SK-MEL-5 (cell line): ENCODE measurements around the gene POLRMT. TPM values are rescaled to one million over a fixed set of nuclear protein-coding genes. Genes with fewer than 3 reads are reported as not detected.
A peak's percentile ranks its signal among the peaks of the same experiment; 100 is the strongest.

Experiments used
- DNase-seq: peaks from one replicate; pipeline ENCODE4 v3.0.0-alpha.2; 2016; ENCODE audit warnings: low read depth, low spot score
- in situ Hi-C: cut with HindIII; loops from 2 replicates; pipeline ENCODE4 v1.10.0; 2016; ENCODE audit warnings: low sequenced_read_pairs, high pct_unique_total_duplicates, low pct_unique_long_range_greater_than_20kb
- total RNA-seq: library from RNA; depleted of rRNA; stranded (reverse); fragments of >200 nt; shearing (Covaris generic); gene quantifications from 2 replicates; pipeline ENCODE4 v1.2.3, GENCODE V29; 2014

Gene POLRMT
- total RNA-seq, 1 experiment from 2014 or later: 29.0 TPM

- DNase-seq: no peak
- in situ Hi-C loops: no loop called here
Measured at GRCh38 chr19:579111-579841, 54.1 kb downstream of the POLRMT start.

DNA sequence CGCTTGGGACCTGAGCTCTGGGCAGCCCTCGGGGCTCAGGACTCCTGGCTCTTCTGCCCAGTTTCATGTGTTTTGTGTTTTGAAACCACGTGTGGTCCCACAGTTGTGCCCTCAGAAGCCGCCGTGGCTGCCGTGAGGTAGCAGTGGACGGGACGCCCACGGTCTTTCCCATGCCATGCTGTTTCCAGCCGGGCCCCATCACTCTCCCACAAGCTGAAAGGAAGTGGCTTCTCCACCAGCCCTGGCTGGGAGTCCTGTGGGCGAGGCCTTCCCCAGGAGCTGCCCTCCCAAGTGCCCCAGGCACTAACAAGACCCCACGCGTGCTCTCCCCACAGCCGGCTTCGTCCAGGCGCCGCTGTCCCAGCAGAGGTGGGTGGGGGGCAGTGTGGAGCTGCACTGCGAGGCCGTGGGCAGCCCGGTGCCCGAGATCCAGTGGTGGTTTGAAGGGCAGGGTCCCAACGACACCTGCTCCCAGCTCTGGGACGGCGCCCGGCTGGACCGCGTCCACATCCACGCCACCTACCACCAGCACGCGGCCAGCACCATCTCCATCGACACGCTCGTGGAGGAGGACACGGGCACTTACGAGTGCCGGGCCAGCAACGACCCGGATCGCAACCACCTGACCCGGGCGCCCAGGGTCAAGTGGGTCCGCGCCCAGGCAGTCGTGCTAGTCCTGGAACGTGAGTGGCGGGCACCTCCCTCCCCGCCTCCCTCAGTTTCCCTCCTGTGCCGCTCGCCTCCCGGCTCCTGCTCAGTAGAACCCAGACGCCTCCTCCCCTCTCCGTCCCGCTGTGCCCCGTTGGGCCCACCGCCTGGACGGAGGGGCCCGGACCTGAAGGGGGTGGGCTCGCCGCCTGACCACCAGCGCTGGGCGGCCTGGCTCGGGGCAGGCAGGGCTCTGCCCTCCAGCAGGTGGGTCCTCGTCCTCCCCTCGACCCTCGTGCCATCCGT, 55.6 kb downstream of the POLRMT start:
- no peak for DNase-seq
- in situ Hi-C loops: no loop called here

DNA sequence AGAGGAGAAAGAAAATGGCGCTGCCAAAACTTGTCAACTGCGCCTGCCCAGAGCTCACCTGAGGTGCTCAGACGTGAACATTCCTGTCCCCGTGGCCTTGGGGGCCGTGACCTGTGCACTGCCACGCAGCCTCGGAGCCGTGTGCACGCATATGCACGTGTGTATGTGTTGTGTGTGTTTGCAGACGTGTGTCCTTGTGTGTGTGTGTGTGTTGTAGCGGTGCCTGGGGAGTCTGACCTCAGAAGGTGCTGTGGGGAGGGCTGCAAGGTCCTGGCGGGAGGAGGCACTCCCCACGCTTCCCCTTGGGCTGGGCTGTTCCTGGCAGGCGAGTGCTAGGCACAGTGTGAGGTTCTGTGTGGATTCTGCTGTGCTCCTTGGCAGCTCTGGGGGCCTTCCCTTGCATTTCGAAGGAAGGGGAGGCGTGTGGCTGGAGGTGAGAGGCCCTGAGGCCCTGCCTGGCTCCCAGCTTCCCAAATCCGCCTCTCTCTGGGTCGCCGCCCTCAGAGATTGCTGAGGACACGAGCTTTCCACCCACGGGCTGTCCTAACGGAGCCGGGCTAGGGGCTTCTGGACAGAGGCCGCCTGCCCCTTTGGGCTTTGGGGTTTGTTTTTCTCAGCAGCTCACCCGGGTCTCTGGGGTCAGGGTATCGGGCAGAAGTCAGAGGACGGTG, 56.4 kb downstream of the POLRMT start:
- no peak for DNase-seq
- in situ Hi-C loops: no loop called here

DNA sequence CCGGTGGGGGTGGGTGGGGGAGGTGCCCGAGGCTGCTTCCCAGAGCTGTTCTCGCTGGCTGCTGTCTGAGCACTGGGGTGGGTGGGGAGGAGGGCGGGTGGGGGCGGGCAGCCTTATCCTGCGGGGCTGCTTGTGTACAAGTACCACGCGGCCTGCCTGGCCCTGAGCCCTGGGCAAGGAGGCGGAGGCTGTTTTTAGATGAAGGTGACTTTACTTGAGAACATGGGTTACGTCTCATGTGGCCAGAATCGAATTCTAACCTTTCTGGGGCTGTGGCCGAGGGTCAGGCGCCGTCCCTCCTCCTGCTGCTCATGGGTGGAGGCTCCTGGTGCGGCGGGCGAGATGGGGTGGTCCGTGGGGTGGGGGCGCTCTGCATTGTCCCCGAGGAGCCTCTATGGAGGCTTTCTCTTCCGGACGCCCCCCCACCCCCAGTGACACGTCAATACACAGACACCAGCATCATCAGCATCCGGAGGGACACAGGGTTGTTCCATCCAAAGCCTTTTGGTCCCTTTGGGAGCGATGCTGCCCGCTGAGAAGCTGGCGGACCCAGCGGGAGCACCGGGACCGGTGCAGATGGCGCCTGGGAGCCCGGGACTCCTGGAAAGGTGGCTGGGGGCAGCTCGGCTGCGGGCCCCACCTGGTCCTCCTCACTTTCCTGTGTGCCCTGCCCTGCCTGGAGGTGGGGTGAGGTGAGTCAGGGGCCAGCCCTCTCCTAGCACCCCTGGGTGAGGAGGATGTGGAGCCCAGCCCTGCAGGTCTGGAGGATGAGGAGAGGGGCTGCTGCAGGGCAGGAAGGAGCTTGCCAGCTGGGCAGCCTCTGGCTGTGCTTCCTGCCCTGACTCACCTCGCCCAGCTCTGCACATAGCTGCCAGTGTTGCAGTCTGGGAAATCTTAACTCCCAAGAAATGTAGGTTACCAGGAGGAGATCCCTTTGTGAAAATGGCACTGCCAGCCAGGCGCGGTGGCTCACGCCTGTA, 57.5 kb downstream of the POLRMT start:
- in situ Hi-C loops: no loop called here
- no peak for DNase-seq

DNA sequence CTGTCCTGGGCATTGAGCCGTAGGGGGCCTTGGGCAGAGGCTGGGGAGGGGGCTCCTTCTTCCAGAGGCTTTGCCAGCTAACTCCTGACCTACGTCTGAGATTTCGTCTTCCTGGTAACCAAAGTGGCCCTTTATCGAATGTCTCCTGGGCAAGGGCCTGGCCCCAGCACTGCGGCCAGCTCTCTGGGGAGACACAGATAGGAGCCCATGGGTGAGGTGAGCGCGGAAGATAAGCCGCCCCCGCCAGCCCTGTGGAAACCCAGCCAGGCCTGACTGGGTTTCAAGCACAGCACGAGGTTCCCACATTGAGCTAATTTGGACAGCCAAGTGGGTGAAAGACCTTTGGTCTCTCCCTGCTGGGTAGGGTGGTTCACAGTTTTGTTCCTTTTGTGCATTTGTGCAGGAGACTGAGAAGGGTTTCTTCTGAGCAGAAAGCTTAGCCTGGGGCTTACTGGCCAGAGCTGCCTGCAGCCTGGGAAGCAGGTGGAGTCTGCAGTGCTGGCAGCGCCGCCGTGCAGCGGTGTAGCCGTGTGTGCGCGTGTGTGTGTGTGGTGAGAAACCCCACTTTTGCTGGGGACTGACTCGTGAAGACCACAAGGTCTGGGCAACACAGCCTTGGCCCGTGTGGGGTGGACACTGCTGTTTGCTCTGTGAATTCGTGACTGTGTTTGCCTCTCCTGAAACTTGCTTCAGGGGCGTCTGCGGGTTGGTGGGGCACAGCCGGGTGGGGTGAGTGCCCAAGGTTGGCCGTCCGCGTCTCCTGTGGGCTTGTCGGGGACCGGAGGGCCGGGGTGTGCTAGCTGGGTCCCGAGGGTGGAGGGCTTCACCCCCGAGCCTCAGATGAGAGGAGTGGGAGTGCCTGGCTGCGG, 58.4 kb downstream of the POLRMT start:
- peak; percentile 36 for DNase-seq
- in situ Hi-C loops: no loop called here

- no peak for DNase-seq
- in situ Hi-C loops: no loop called here
Measured at GRCh38 chr19:573519-573825, 59.9 kb downstream of the POLRMT start.

DNA sequence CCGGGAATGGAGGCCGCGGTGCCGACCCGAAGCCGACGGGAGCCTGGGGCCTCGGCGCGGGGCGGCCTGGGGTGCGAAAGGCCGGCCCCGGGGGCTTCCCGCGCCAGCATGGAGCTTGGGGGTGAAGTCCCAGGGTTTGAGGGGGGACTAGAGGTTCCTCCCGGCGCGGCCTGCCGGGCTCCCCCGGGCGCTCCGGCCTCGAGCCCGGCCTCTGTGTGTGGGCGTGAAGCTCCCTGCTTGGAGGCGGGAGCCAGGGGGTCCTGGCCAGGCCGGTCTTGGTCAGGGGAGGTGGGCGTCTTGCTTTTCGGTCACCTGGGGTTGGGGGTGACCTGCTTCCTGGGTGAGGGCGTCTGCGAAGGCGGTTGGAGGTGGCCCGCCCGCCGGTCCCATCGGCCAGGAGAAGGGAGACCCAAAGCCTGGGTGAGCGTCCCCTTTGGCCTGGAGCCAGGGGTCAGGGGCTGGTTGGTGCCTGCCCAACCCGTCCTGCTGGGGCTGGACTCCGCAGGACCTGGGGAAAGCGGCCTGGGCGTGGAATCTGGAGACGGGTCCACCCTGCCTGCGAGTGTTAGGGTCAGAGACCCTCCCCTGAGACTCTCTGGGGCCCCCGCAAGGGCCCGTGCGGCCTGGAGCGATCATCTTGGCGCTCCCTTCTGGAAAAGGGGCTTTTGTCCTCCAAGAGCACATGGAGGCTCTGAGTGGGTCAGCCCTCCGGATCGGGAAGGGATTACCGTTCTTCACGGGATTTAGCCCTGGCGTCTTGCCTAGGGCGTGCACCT, 60.4 kb downstream of the POLRMT start:
- DNase-seq: peak; percentile 44
- in situ Hi-C loops: no loop called here

- in situ Hi-C loops: no loop called here
- DNase-seq: peak; percentile 94
Measured at GRCh38 chr19:572140-572742, 61.1 kb downstream of the POLRMT start, which contains the start of gene BSG. Gene BSG, plus strand, starts transcription at chr19:572596. Its CDS starts 39 bp downstream, at chr19:572635.

GRCh38 chr19:571566-571974, 61.8 kb downstream of the POLRMT start:
- in situ Hi-C loops: no loop called here
- no peak for DNase-seq

DNA sequence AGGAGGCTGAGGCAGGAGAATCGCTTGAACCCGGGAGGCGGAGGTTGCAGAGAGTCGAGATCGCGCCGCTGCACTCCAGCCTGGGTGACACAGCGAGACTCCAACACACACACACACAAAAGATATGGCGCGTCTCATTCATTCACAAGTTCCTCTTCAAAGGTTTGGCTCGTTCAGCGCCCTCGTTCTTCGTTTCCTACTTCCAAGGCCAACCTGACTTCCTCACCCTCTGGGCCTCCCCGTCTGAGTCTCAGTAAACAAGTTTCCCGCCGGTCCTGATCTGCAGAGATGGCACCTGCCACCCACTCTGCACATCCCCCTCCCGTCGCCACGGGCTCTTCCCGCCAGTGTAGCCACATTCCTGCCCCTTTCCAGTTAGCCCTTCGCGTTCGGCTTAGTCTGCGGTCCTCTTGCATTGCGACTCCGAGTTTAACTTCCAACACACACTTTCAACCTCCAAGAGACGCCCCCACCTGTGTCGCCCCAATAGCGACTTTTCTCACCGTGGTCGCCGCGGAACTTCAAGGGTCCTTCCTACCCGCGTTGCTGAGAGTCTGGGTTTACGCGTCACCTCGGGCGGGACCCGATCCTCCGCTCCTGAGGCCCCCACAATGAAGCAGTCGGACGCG, 62.3 kb downstream of the POLRMT start:
- DNase-seq: no peak
- in situ Hi-C loops: no loop called here

- no peak for DNase-seq
- in situ Hi-C loops: no loop called here
Measured at GRCh38 chr19:570251-570686, 63.1 kb downstream of the POLRMT start.

GRCh38 chr19:567296-567900, 65.9 kb downstream of the POLRMT start:
- in situ Hi-C loops: no loop called here
- DNase-seq: no peak
